Activated CD8-positive, alpha-beta memory T cell treated with anti-CD3 and anti-CD28 coated beads for 4 hours (primary cell): ENCODE measurements around the gene ANO5.

Source experiments
- DNase-seq, 2 donors: peaks; one replicate each; pipeline ENCODE4 v3.0.0-alpha.2; 2020; ENCODE audit warnings: low read depth in 2 of 2

Gene ANO5

DNA sequence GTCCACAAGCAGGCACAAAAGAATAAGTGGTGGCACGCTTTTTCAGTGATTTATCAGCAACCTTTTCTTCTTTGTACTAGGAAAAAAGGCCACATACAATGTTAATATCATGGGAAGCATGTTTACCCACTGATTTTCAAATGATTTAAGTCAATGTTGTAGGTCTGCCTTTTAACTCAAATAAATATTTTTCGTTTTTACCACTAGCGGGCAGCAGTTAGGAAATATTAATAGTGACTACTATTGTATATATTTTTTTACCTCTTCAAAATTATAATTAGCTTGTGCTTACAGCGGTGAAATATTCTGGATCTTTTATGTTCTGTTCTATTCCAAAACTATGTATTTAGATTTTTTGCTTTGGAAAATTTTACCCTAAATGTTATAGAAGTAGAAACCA, 138.9 kb downstream of the ANO5 start:
- DNase-seq = no peak
